HL-60/S4 treated with phorbol 12-myristate 13-acetate at 8.2 ng/mL for 4 days and 3 days (cell line): ENCODE data around the gene ANXA3.
"Not testable (repeated sequence)": the region's sequence is repeated elsewhere in the genome, so short reads cannot be mapped to it uniquely, and the experiment has no call there.

Experiments
- in situ Hi-C: fragments of 300-500 bp; cut with MboI; formaldehyde crosslinking; loops from 2 replicates; pipeline ENCODE4 v1.15.0; 2022; ENCODE audit warnings: low sequenced_read_pairs

The ANXA3 gene, protein sequence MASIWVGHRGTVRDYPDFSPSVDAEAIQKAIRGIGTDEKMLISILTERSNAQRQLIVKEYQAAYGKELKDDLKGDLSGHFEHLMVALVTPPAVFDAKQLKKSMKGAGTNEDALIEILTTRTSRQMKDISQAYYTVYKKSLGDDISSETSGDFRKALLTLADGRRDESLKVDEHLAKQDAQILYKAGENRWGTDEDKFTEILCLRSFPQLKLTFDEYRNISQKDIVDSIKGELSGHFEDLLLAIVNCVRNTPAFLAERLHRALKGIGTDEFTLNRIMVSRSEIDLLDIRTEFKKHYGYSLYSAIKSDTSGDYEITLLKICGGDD

GRCh38 chr4:78551420-78552351, at the start of gene ANXA3:
ANXA3 (plus strand) TSS chr4:78551770; CDS start chr4:78554474, 2,704 bp downstream.
- in situ Hi-C loops, result no loop called here

DNA sequence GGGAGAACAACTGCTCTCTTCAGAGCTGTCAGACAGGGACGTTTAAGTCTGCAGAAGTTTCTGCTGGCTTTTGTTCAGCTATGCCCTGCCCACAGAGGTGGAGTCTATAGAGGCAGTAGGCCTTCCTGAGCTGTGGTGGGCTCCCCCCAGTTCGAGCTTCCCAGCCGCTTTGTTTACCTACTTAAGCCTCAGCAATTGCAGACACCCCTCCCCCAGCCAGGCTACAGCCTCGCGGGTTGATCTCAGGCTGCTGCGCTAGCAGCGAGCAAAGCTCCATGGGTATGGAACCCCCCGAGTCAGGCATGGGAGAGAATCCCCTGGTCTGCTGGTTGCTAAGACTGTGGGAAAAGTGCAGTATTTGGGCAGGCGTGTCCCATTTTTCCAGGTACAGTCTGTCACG, 45.3 kb upstream of the ANXA3 start:
- in situ Hi-C loops, result not testable (repeated sequence)

DNA sequence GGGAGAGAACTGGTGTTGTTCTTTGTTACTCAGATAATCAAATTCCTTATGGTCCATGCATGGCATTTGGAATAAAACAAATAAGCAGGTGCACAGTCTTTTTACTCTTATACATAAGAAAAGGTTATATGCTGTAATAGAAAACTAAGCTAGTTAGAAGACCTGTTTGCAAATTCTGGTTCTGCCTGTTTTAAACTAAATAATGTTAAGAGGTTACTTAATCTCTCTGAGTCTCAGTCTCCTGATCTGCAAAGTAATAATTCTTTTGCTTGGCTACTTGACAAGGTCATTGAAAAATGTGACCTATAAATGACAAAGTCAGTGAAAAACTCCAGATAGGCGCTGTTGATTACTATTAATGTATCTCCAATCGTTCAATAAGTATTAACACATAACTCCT, 42.5 kb upstream of the ANXA3 start:
- in situ Hi-C loops, result no loop called here

- in situ Hi-C loops, result no loop called here
These were observed 41.5 kb upstream of the ANXA3 start for GRCh38 chr4:78510108-78510507.

DNA sequence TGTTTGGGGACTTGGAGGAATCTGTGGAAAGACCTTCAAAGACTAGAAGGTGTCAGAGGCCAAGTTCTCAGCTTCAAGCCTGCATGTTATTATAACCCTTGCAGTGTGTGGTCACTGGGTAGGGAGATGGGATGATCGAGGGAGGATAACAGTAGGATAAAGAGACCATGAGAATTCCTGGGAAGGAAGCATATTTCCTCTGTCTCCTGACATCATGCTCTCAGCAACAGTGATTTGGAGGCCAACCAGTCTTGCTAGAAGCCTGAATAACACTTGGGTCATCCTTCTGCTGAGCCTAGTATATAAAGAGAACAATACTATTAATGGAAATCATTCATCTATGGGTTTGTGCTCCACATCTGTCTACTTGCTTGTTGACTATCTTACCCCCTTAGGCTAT, 40.9 kb upstream of the ANXA3 start:
- in situ Hi-C loops, result no loop called here

- in situ Hi-C loops, result no loop called here
These were observed 39.1 kb upstream of the ANXA3 start for GRCh38 chr4:78512357-78512920.

DNA sequence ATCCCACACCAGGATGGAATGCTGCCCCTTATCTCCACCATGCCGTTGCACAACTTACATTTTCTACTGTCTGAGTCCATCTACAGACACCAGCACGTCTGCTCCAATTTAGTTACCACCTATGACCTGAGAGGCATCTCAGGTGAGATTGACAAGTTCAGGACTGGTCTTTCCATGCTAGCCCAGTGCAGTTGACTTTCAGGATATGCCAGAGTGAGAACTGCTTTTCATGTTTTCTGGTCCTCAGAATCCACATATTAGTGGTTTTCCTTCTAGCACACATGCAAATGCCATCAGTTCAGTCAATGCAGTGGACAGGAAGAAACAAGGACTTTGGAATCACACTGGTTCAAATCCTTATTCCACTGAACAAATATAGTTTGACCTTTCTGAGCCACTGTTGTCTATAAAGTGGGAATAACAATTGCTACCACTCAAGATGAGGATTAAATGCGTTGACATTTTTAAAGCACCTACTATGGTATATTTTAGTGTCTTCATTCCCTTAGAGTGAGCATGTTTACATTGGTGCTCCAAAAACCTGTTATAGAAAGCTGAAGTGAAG, 38.1 kb upstream of the ANXA3 start:
- in situ Hi-C loops, result no loop called here

- in situ Hi-C loops, result no loop called here
These were observed 34.4 kb upstream of the ANXA3 start for GRCh38 chr4:78517050-78517652.

DNA sequence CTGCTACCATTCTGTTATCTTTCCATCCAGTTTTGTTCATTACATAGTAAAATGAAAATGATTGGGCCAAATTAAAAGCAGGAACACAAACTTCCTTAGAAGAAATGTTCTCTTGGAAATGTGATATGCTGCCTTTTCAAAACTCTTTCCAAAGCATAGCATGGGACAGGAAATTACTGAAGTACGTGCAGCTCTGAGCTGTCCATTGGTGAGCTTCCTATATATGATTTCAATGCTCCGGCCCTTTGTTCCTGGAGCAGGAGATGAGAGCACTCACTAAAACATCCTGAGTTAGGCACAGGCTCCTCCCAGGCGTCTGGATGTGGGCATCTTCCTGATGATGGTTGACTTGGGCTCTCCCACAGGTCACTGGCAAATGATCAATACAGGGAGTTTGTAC, 33.0 kb upstream of the ANXA3 start:
- in situ Hi-C loops, result no loop called here

DNA sequence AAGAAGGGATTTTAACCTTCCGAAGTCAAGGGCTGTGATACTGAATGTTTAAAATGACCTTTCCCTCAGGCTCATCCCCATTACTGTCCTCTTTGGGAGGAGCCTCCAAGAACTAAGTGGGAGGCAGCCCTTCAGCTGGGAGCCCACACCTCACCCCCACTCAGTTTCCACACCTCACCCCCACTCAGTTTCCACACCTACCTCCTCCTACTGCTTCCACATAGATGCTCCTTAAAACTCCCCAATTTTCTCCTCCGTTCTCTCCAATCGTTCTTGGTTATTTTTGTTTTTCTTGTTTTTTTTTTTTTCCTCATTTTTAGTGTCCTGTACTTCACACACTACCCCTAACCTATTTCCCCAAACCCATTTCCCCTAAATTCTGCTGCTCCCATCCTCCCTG, 31.6 kb upstream of the ANXA3 start:
- in situ Hi-C loops, result no loop called here

GRCh38 chr4:78520808-78521226, 30.8 kb upstream of the ANXA3 start:
- in situ Hi-C loops, result no loop called here

DNA sequence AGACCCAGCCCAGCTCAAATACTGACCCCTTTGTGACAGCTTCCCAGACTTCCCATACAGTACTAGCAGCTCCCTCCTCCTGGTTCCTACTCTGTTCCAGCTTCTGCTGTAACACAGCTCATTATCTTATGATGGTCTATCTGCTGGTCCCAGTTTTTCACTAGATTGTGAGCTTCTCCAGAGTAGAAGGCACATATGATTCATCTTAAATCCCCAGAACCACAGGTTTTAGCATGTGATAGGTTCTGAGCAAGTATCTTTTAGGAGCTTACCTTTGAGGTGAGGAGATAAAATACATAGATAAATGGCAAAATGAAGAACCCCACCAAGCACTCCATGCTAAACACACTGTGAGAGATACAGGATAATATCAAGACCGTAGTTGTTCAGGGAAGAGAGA, 27.6 kb upstream of the ANXA3 start:
- in situ Hi-C loops, result no loop called here

DNA sequence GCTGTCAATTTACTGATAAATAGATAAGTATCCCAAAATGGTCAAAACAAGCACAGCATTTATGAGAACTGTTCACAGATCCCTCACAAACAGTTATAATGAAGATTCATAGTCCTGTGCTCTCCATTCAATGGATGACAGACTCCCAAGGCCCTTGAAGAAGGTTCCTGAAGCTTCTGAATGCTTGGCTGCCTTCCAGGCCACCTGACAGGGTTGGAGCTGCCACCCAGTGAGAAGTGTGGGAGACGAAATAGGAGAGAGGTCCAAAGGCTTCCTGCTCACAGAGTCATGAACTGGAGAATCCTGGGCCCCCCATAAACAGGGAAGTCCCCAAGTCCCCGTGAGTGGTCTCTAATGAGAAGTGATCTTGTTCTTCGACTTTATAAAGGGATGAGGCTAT, 26.0 kb upstream of the ANXA3 start:
- in situ Hi-C loops, result no loop called here

DNA sequence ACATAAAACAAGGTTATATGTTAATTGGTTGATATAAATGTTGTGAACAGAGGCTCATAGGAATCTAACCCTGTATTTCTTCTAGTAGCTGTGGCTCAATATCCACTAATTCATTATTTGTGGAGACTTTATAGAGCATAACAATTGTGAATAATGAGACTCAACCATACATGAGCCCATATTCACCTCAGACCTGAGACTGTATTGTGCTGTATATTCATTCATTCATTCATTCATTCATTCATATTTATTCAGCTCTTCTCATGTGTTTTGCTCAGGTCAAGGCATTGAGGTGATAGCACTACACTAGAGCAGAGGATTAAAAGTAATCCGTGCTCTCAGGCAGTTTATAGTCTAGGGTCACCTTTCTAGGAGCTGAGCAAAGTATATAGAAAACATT, 24.5 kb upstream of the ANXA3 start:
- in situ Hi-C loops, result no loop called here

- in situ Hi-C loops, result no loop called here
These were observed 24.0 kb upstream of the ANXA3 start for GRCh38 chr4:78527555-78527954.

- in situ Hi-C loops, result no loop called here
These were observed 23.2 kb upstream of the ANXA3 start for GRCh38 chr4:78528327-78528726.

- in situ Hi-C loops, result no loop called here
These were observed 21.9 kb upstream of the ANXA3 start for GRCh38 chr4:78529569-78530209.

DNA sequence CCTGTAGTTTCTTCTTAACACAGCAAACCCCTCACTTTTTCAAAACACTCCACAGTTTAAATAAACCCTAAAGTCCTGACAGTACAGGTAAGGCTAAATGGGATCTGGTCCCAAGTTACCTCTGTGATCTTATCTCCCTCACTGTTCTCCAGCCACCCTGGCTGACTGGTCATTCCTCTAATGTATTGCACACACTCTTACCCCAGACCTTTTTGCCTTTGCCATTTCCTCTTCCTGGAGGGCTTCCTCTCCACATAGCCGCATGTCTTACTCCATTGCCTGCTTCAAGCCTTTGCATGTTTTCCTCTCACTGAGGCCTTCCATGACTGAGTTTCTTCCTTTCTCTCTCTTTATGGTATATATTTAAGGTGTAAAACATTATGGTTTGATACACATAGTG, 19.5 kb upstream of the ANXA3 start:
- in situ Hi-C loops, result no loop called here

- in situ Hi-C loops, result no loop called here
These were observed 17.7 kb upstream of the ANXA3 start for GRCh38 chr4:78533854-78534253.

GRCh38 chr4:78534286-78534955, 17.1 kb upstream of the ANXA3 start:
- in situ Hi-C loops, result no loop called here
